H9 (cell line): Measurements from ENCODE around the gene ACAA2. TPM values are rescaled to one million over a fixed set of nuclear protein-coding genes. Genes with fewer than 3 reads are reported as not detected.

Experiments
- DNase-seq: peaks from one replicate; pipeline ENCODE4 v3.0.0-alpha.2; 2017
- H2AFZ ChIP-seq: one replicate; pipeline ENCODE4 v1.6.1; 2013; ENCODE audit warnings: mild to moderate bottlenecking, low read length, control low read depth, moderate library complexity
- H2AK5ac ChIP-seq: 2 replicates; pipeline ENCODE4 v1.6.1; 2013; ENCODE audit warnings: low read length, control low read depth, mixed read lengths; ENCODE audit not compliant: insufficient read length
- H2BK120ac ChIP-seq: one replicate; pipeline ENCODE4 v1.6.1; 2013; ENCODE audit warnings: low read depth, mild to moderate bottlenecking, low read length, control low read depth, inconsistent platforms; ENCODE audit not compliant: poor library complexity, severe bottlenecking
- H2BK12ac ChIP-seq: 2 replicates; pipeline ENCODE4 v1.6.1; 2013; ENCODE audit warnings: low read length, control low read depth, mixed read lengths, low read depth; ENCODE audit not compliant: insufficient read length
- H2BK15ac ChIP-seq: 2 replicates; pipeline ENCODE4 v1.6.1; 2013; ENCODE audit warnings: low read depth, low read length, control low read depth
- H2BK20ac ChIP-seq: one replicate; pipeline ENCODE4 v1.6.1; 2013; ENCODE audit warnings: low read depth, mild to moderate bottlenecking, low read length, control low read depth, inconsistent platforms; ENCODE audit not compliant: poor library complexity, severe bottlenecking
- H2BK5ac ChIP-seq: 2 replicates; pipeline ENCODE4 v1.6.1; 2013; ENCODE audit warnings: low read length, control low read depth, mixed read lengths; ENCODE audit not compliant: insufficient read length
- H3K14ac ChIP-seq: 2 replicates; pipeline ENCODE4 v1.6.1; 2013; ENCODE audit warnings: low read length, control low read depth; ENCODE audit not compliant: insufficient read depth
- H3K18ac ChIP-seq: 2 replicates; pipeline ENCODE4 v1.6.1; 2013; ENCODE audit warnings: low read depth, mild to moderate bottlenecking, mixed read lengths, low read length, control low read depth; ENCODE audit not compliant: insufficient read length
- H3K23ac ChIP-seq: 2 replicates; pipeline ENCODE4 v1.6.1; 2013; ENCODE audit warnings: low read length, control low read depth, mixed read lengths, low read depth; ENCODE audit not compliant: insufficient read length
- H3K23me2 ChIP-seq: 2 replicates; pipeline ENCODE4 v1.6.1; 2013; ENCODE audit warnings: low read depth, mild to moderate bottlenecking, mixed read lengths, low read length, control low read depth; ENCODE audit not compliant: insufficient read length, poor library complexity, severe bottlenecking
- H3K27ac ChIP-seq: 2 replicates; pipeline ENCODE4 v1.5.1; 2013; ENCODE audit warnings: low read length, control low read depth, mixed read lengths, low read depth; ENCODE audit not compliant: insufficient read length
- H3K27me3 ChIP-seq: 2 replicates; pipeline ENCODE4 v1.6.1; 2013; ENCODE audit warnings: low read length, control low read depth, inconsistent platforms; ENCODE audit not compliant: insufficient read depth
- H3K4ac ChIP-seq: 2 replicates; pipeline ENCODE4 v1.6.1; 2013; ENCODE audit warnings: low read depth, mild to moderate bottlenecking, control low read depth, inconsistent platforms, low read length, moderate library complexity
- H3K4me1 ChIP-seq: 2 replicates; pipeline ENCODE4 v1.6.1; 2013; ENCODE audit warnings: low read length, control low read depth, inconsistent platforms; ENCODE audit not compliant: insufficient read depth
- H3K4me2 ChIP-seq: 2 replicates; pipeline ENCODE4 v1.6.1; 2013; ENCODE audit warnings: low read length, control low read depth, mixed read lengths; ENCODE audit not compliant: insufficient read length, insufficient read depth
- H3K56ac ChIP-seq: 2 replicates; pipeline ENCODE4 v1.6.1; 2013; ENCODE audit warnings: low read depth, mild to moderate bottlenecking, mixed read lengths, low read length, control low read depth; ENCODE audit not compliant: insufficient read length
- H3K79me1 ChIP-seq: 2 replicates; pipeline ENCODE4 v1.6.1; 2013; ENCODE audit warnings: low read depth, mild to moderate bottlenecking, moderate library complexity, low read length, control low read depth, inconsistent platforms; ENCODE audit not compliant: insufficient read depth, poor library complexity, severe bottlenecking
- H3K79me2 ChIP-seq: 2 replicates; pipeline ENCODE4 v1.6.1; 2013; ENCODE audit warnings: low read length, control low read depth, inconsistent platforms; ENCODE audit not compliant: insufficient read depth
- H3K9ac ChIP-seq: 2 replicates; pipeline ENCODE4 v1.6.1; 2013; ENCODE audit warnings: low read length, control low read depth, mixed read lengths; ENCODE audit not compliant: insufficient read length; ENCODE audit errors: extremely low read depth
- H3K9me3 ChIP-seq: one replicate; pipeline ENCODE4 v1.6.1; 2013; ENCODE audit warnings: low read depth, low read length, inconsistent platforms; ENCODE audit not compliant: control insufficient read depth
- H3T11ph ChIP-seq: one replicate; pipeline ENCODE4 v1.6.1; 2013; ENCODE audit warnings: mild to moderate bottlenecking, low read length, control low read depth, inconsistent platforms
- H4K20me1 ChIP-seq: one replicate; pipeline ENCODE4 v1.6.1; 2013; ENCODE audit not compliant: control insufficient read depth, insufficient read length, insufficient read depth
- H4K5ac ChIP-seq: 2 replicates; pipeline ENCODE4 v1.6.1; 2013; ENCODE audit warnings: low read depth, mild to moderate bottlenecking, mixed read lengths, low read length, control low read depth; ENCODE audit not compliant: insufficient read length
- H4K8ac ChIP-seq: replicated peaks from 2 replicates; pipeline ENCODE4 v1.6.1; 2013; ENCODE audit warnings: low read length, control low read depth, mixed read lengths, low read depth; ENCODE audit not compliant: insufficient read length
- H4K91ac ChIP-seq: 2 replicates; pipeline ENCODE4 v1.6.1; 2013; ENCODE audit warnings: low read depth, mild to moderate bottlenecking, moderate library complexity, mixed read lengths, low read length, control low read depth; ENCODE audit not compliant: insufficient read length
- H3K27ac Mint-ChIP-seq, 3 experiments: 2 replicates in 2 of 3; 3 replicates in 1 of 3; pipeline ENCODE4 v1.8.0; 2020 to 2021; ENCODE audit warnings: mixed read lengths in 3 of 3, mild to moderate bottlenecking in 1 of 3, moderate library complexity in 1 of 3
- H3K27me3 Mint-ChIP-seq: 2 replicates; pipeline ENCODE4 v1.8.0; 2021; ENCODE audit warnings: low read depth, mild to moderate bottlenecking, moderate library complexity, mixed read lengths
- H3K36me3 Mint-ChIP-seq, 3 experiments: 2 replicates in 2 of 3; 3 replicates in 1 of 3; pipeline ENCODE4 v1.8.0; 2020 to 2021; ENCODE audit warnings: low read depth in 3 of 3, mixed read lengths in 3 of 3; ENCODE audit not compliant: insufficient read depth in 1 of 3
- H3K4me1 Mint-ChIP-seq, 2 experiments: 2 replicates each; pipeline ENCODE4 v1.8.0; 2020; ENCODE audit warnings: mixed read lengths in 2 of 2
- H3K4me3 Mint-ChIP-seq, 2 experiments: 2 replicates in 1 of 2; 3 replicates in 1 of 2; pipeline ENCODE4 v1.8.0; 2020 to 2021; ENCODE audit warnings: mild to moderate bottlenecking in 2 of 2, mixed read lengths in 2 of 2, moderate library complexity in 1 of 2
- H3K9me3 Mint-ChIP-seq, 2 experiments: 2 replicates in 1 of 2; 3 replicates in 1 of 2; pipeline ENCODE4 v1.8.0; 2020; ENCODE audit warnings: mild to moderate bottlenecking in 2 of 2, mixed read lengths in 2 of 2, moderate library complexity in 1 of 2
- CTCF ChIP-seq: fragments of 200-600 bp; sonication (generic); conservative IDR thresholded peaks from 3 replicates; pipeline ENCODE4 v1.8.0; 2021; ENCODE audit warnings: antibody characterized with exemption, mild to moderate bottlenecking
- WGBS: extraction: QIAGEN DNeasy Blood & Tissue Kit; methylation state at CpG from one replicate; pipeline ENCODE4 v1.1.7; 2013; ENCODE audit warnings: missing lambda C conversion rate, low lambda C conversion rate, mixed read lengths; ENCODE audit not compliant: insufficient read length; ENCODE audit errors: extremely low coverage; 5-methylcytosine and 5-hydroxymethylcytosine counted together
- total RNA-seq: library from RNA; stranded (reverse); gene quantifications from 2 replicates; pipeline ENCODE4 v1.2.1, GENCODE V29; 2021

The ACAA2 gene
- total RNA-seq, 1 experiment from 2014 or later = 115 TPM

GRCh38 chr18:49819823-49820671 is 6.7 kb upstream of the ACAA2 start:
- peaks cover 5 to 19% (median 9%) of the 10 kb centered on the region in 3 experiments for H3K36me3 Mint-ChIP-seq
- Histone ChIP-seq H3K27me3 (no peaks in the 10 kb centered on the region), H3K79me1 (no peaks in the 10 kb centered on the region), H3K4ac (no peak overlapping the region), H3K23me2 (no peaks in the 10 kb centered on the region), H3K23ac (no peak overlapping the region), H2BK120ac (no peak overlapping the region), H3K14ac (no peak overlapping the region), H4K8ac (no peak overlapping the region), H3K56ac (no peak overlapping the region), H2BK12ac (no peak overlapping the region), H4K5ac (no peak overlapping the region), H2AFZ (no peak overlapping the region), H4K20me1 (no peaks in the 10 kb centered on the region), H2AK5ac (no peak overlapping the region), H4K91ac (no peak overlapping the region), H3K27ac (peak overlapping the region; percentile 27), H3K9me3 (no peaks in the 10 kb centered on the region), H3K4me1 (no peaks in the 10 kb centered on the region), H3K4me2 (no peak overlapping the region), H3T11ph (no peak overlapping the region), H3K79me2 (no peaks in the 10 kb centered on the region), H3K18ac (no peak overlapping the region), H2BK5ac (no peak overlapping the region), H2BK15ac (no peak overlapping the region), H3K9ac (no peak overlapping the region), H2BK20ac (no peak overlapping the region)
- no CpG with 5 or more reads among the region's 5 CpGs for WGBS
- DNase-seq = no peak
- H3K4me3 Mint-ChIP-seq = no peak overlapping the region
- peaks cover 0 to 2% of the 10 kb centered on the region in 2 experiments; a peak in 2 of 5 replicates for H3K9me3 Mint-ChIP-seq
- peaks cover 0 to 6% of the 10 kb centered on the region in 2 experiments; a peak in 2 of 4 replicates for H3K4me1 Mint-ChIP-seq
- no peak for TF ChIP-seq CTCF
- H3K27me3 Mint-ChIP-seq = no peaks in the 10 kb centered on the region
- no peak overlapping the region for H3K27ac Mint-ChIP-seq
